Smooth muscle cell (in vitro differentiated cells): Measurements from ENCODE around the gene LCE3C. TPM values are rescaled to one million over a fixed set of nuclear protein-coding genes. Genes with fewer than 3 reads are reported as not detected.

Source experiments
- DNase-seq: peaks from one replicate; lab custom pipeline; 2025; ENCODE audit not compliant: unreplicated experiment; lab: John Stamatoyannopoulos, UW
- H2AFZ ChIP-seq: fragments of 200-600 bp; sonication (generic); 2 replicates; pipeline ENCODE4 v1.6.0; 2016; ENCODE audit warnings: antibody characterized with exemption, low read depth, mild to moderate bottlenecking
- H3F3A ChIP-seq: fragments of 200-600 bp; sonication (generic); 2 replicates; pipeline ENCODE4 v1.6.0; 2017; ENCODE audit warnings: antibody characterized with exemption, low read depth
- H3K27ac ChIP-seq: fragments of 200-600 bp; sonication (generic); 2 replicates; pipeline ENCODE4 v1.5.1; 2016; ENCODE audit warnings: low read depth, mild to moderate bottlenecking
- H3K27me3 ChIP-seq: fragments of 200-600 bp; sonication (generic); 2 replicates; pipeline ENCODE4 v1.6.1; 2016; ENCODE audit warnings: low read depth, mild to moderate bottlenecking
- H3K36me3 ChIP-seq: fragments of 200-600 bp; sonication (generic); 2 replicates; pipeline ENCODE4 v1.5.1; 2016; ENCODE audit warnings: low read depth
- H3K4me1 ChIP-seq: fragments of 200-600 bp; sonication (generic); 2 replicates; pipeline ENCODE4 v1.5.1; 2016; ENCODE audit warnings: low read depth
- H3K4me2 ChIP-seq: fragments of 200-600 bp; sonication (generic); 2 replicates; pipeline ENCODE4 v1.6.0; 2016; ENCODE audit warnings: mild to moderate bottlenecking
- H3K4me3 ChIP-seq: fragments of 200-600 bp; sonication (generic); 2 replicates; pipeline ENCODE4 v1.5.1; 2016; ENCODE audit warnings: mild to moderate bottlenecking
- H3K79me2 ChIP-seq: fragments of 200-600 bp; sonication (generic); 2 replicates; pipeline ENCODE4 v1.6.0; 2016; ENCODE audit warnings: low read depth, mild to moderate bottlenecking
- H3K9ac ChIP-seq: fragments of 200-600 bp; sonication (generic); 2 replicates; pipeline ENCODE4 v1.6.0; 2016; ENCODE audit warnings: low read depth
- H3K9me3 ChIP-seq: fragments of 200-600 bp; sonication (generic); replicated peaks from 2 replicates; pipeline ENCODE4 v1.5.1; 2016; ENCODE audit warnings: low read depth
- H4K20me1 ChIP-seq: fragments of 200-600 bp; sonication (generic); 2 replicates; pipeline ENCODE4 v1.6.0; 2016; ENCODE audit warnings: low read depth
- WGBS: methylation state at CpG from one replicate; pipeline ENCODE4 v1.1.7; 2016; ENCODE audit warnings: low lambda C conversion rate; 5-methylcytosine and 5-hydroxymethylcytosine counted together
- polyA plus RNA-seq: library from polyadenylated mRNA; unstranded; fragments of >200 nt; fragmentation: Nextera tagmentation; extraction: Ambion mirVana; gene quantifications from 2 replicates; pipeline ENCODE4 v1.2.1, GENCODE V29; 2016
- total RNA-seq: library from RNA; depleted of rRNA; stranded (reverse); fragments of >200 nt; gene quantifications from 2 replicates; pipeline ENCODE4 v1.2.3, GENCODE V29; 2014
- TF ChIP-seq, protein P1 (sequence below): fragments of 200-600 bp; sonication (generic); IDR thresholded peaks from 2 replicates; pipeline ENCODE4 v1.5.1; 2017; ENCODE audit warnings: borderline replicate concordance, mild to moderate bottlenecking, antibody characterized with exemption; ENCODE audit not compliant: insufficient read depth, poor library complexity, severe bottlenecking

The LCE3C gene, protein sequence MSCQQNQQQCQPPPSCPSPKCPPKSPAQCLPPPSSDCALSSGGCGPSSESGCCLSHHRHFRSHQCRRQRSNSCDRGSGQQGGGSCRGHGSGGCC
- total RNA-seq: not detected in 2 replicates
- polyA plus RNA-seq: not detected in 2 replicates

DNA sequence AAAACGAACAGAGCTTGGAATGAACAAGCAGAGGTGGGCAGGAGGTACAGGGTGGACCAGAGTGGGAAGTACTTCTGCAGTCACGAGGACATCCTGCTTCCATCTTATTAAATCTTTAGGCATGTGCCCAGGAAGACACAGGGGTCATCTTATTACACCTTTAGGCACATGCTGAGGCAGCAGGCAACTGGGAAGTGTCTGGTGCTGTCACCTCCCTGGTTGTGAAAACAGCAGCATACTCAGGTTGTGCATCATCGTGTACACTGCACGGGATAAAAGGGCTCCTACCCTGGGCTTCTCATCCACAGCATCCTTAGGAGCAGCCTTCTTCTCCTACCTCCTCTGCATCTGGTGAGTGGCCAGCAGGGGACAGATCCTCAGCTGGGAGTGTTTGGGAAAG lies at the start of gene LCE3C:
Gene LCE3C (plus strand): TSS at position 301 of the 400 bp plus-strand sequence. CDS start 498 bp downstream, outside the sequence.
- no peaks in the 10 kb centered on the region for H4K20me1 ChIP-seq
- no peaks in the 10 kb centered on the region for H3K9me3 ChIP-seq
- no peaks in the 10 kb centered on the region for H3F3A ChIP-seq
- H3K4me3 ChIP-seq: no peak within 1 kb of the TSS
- TF ChIP-seq, protein P1, sequence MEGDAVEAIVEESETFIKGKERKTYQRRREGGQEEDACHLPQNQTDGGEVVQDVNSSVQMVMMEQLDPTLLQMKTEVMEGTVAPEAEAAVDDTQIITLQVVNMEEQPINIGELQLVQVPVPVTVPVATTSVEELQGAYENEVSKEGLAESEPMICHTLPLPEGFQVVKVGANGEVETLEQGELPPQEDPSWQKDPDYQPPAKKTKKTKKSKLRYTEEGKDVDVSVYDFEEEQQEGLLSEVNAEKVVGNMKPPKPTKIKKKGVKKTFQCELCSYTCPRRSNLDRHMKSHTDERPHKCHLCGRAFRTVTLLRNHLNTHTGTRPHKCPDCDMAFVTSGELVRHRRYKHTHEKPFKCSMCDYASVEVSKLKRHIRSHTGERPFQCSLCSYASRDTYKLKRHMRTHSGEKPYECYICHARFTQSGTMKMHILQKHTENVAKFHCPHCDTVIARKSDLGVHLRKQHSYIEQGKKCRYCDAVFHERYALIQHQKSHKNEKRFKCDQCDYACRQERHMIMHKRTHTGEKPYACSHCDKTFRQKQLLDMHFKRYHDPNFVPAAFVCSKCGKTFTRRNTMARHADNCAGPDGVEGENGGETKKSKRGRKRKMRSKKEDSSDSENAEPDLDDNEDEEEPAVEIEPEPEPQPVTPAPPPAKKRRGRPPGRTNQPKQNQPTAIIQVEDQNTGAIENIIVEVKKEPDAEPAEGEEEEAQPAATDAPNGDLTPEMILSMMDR: no peak
- no peak for DNase-seq
- no peaks in the 10 kb centered on the region for H3K36me3 ChIP-seq
- no peak within 1 kb of the TSS for H3K4me2 ChIP-seq
- H3K79me2 ChIP-seq: no peaks in the 10 kb centered on the region
- H3K27ac ChIP-seq: no peak within 1 kb of the TSS
- H3K9ac ChIP-seq: no peak within 1 kb of the TSS
- H3K4me1 ChIP-seq: no peaks in the 10 kb centered on the region
- no peaks in the 10 kb centered on the region for H3K27me3 ChIP-seq
- WGBS: 58% methylated on average over 4 of the region's 4 CpGs
- no peak within 1 kb of the TSS for H2AFZ ChIP-seq

DNA sequence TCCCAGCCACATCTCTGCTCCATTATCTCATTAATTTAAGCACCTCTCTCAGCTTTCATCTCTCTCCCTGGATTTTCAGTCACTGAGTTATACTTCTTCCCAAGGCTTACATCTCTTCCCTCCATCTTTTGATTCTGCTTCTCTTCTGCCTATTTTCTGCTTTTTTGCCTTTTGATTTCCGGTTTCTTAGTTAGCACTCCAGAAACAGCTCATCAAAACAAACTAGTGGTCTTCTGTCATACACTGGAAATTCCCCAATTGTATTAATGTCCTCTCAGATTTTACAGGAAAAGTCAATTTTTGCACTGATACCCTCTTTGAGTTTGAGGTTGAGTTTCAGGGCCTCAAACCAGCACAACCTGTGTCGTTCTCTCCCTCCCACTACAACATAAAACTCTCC lies 34.9 kb upstream of the LCE3C start:
- H3K4me3 ChIP-seq: no peak overlapping the region
- H3K36me3 ChIP-seq: no peaks in the 10 kb centered on the region
- TF ChIP-seq, protein P1: no peak
- no peak overlapping the region for H3K27ac ChIP-seq
- 45% methylated on average over 2 of the region's 2 CpGs for WGBS
- no peak overlapping the region for H3K9ac ChIP-seq
- H3K4me2 ChIP-seq: no peak overlapping the region
- H4K20me1 ChIP-seq: no peaks in the 10 kb centered on the region
- H3F3A ChIP-seq: no peaks in the 10 kb centered on the region
- H3K9me3 ChIP-seq: no peaks in the 10 kb centered on the region
- no peak for DNase-seq
- H3K4me1 ChIP-seq: no peaks in the 10 kb centered on the region
- no peak overlapping the region for H2AFZ ChIP-seq
- no peaks in the 10 kb centered on the region for H3K27me3 ChIP-seq
- no peaks in the 10 kb centered on the region for H3K79me2 ChIP-seq

DNA sequence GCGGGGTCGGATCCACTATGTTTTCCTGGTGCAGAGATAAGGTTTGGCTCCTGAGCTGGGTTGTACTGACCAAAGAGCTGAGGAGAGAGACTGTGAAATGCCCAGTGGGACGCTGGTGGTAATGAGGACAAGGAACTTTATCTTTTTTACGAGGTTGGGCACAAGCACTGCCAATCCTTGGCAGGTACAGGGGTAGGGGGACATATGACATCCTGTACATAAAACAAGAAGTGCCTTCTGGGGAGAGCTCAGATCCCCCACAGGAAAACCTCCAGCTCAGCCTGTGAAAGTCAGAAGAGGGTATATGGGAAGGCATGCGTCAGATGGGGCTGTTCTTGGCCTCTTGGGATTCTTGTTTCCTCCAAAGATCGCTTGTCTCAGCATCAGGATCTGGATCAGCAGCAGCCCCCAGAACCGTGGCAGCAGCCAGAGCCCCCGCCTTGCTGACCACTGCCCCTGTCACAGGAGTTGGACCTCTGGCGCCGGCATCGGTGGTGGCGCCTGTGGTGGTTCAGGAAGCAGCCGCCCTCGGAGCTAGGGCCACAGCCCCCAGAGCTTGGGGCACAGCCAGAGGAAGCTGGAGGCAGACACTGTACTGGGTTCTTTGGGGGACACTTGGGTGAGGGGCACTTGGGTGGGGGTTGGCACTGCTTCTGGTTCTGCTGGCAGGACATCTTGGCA lies 34.4 kb upstream of the LCE3C start:
- H2AFZ ChIP-seq: no peak overlapping the region
- H3K79me2 ChIP-seq: no peaks in the 10 kb centered on the region
- no peaks in the 10 kb centered on the region for H3F3A ChIP-seq
- H3K4me1 ChIP-seq: no peaks in the 10 kb centered on the region
- H3K4me3 ChIP-seq: no peak overlapping the region
- no peaks in the 10 kb centered on the region for H3K36me3 ChIP-seq
- no peaks in the 10 kb centered on the region for H3K9me3 ChIP-seq
- H4K20me1 ChIP-seq: no peaks in the 10 kb centered on the region
- no peak overlapping the region for H3K27ac ChIP-seq
- H3K27me3 ChIP-seq: no peaks in the 10 kb centered on the region
- H3K9ac ChIP-seq: no peak overlapping the region
- DNase-seq: no peak
- 67% methylated on average over 14 of the region's 14 CpGs for WGBS
- no peak overlapping the region for H3K4me2 ChIP-seq
- TF ChIP-seq, protein P1: no peak

DNA sequence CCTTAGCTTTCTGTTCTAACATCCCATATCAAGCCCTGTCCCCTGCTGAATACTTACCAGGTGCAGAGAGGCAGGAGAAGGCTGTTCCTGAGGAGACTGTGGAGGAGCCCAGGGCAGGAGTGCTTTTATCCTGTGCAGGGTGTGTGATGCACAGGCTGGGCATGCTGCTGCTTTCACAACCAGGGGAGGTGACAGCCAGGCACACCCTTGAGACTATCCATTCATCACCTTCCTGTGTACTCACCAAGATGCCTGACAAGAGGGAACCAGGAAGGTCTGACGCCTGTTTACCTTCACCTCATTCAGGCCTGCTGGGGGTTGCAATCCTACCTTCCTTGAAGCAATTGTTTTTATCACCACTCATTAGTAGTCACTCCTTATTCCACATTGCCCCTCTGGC lies 33.4 kb upstream of the LCE3C start, which contains the start of gene LCE3E:
Gene LCE3E (minus strand): TSS at position 100 of the 400 bp plus-strand sequence. CDS start 572 bp downstream, outside the sequence.
- Histone ChIP-seq H3K27ac (no peak within 1 kb of the TSS), H3K4me3 (no peak within 1 kb of the TSS), H2AFZ (no peak within 1 kb of the TSS), H3K4me1 (no peaks in the 10 kb centered on the region), H3K9ac (no peak within 1 kb of the TSS), H3K27me3 (no peaks in the 10 kb centered on the region), H3K79me2 (no peaks in the 10 kb centered on the region), H4K20me1 (no peaks in the 10 kb centered on the region), H3K36me3 (no peaks in the 10 kb centered on the region), H3F3A (no peaks in the 10 kb centered on the region), H3K9me3 (no peaks in the 10 kb centered on the region), H3K4me2 (no peak within 1 kb of the TSS)
- TF ChIP-seq, protein P1: no peak
- WGBS: 80% methylated on average over 1 of the region's 1 CpG
- no peak for DNase-seq
